Ishikawa (cell line): ENCODE data around the gene NOM1.

Experiments
- CEBPB ChIP-seq: IDR thresholded peaks from 2 replicates; pipeline ENCODE4 v1.6.1; 2012
- EP300 ChIP-seq: IDR thresholded peaks from 2 replicates; pipeline ENCODE4 v1.6.1; 2012; ENCODE audit warnings: borderline replicate concordance
- FOXM1 ChIP-seq: IDR thresholded peaks from 2 replicates; pipeline ENCODE4 v1.6.1; 2012; ENCODE audit warnings: low read depth, borderline replicate concordance
- NFIC ChIP-seq: IDR thresholded peaks from 2 replicates; pipeline ENCODE4 v1.6.1; 2012
- RAD21 ChIP-seq: IDR thresholded peaks from 2 replicates; pipeline ENCODE4 v1.6.1; 2012; ENCODE audit warnings: low read depth
- REST ChIP-seq: IDR thresholded peaks from 2 replicates; pipeline ENCODE4 v1.6.1; 2012; ENCODE audit warnings: low read depth, mild to moderate bottlenecking
- TAF1 ChIP-seq: IDR thresholded peaks from 2 replicates; pipeline ENCODE4 v1.6.1; 2012; ENCODE audit warnings: low read depth, mild to moderate bottlenecking
- TCF12 ChIP-seq: IDR thresholded peaks from 2 replicates; pipeline ENCODE4 v1.6.1; 2012; ENCODE audit warnings: low read depth
- TEAD4 ChIP-seq: IDR thresholded peaks from 2 replicates; pipeline ENCODE4 v1.6.1; 2012
- USF1 ChIP-seq: IDR thresholded peaks from 2 replicates; pipeline ENCODE4 v1.6.1; 2012
- YY1 ChIP-seq: IDR thresholded peaks from 2 replicates; pipeline ENCODE4 v1.6.1; 2012; ENCODE audit warnings: low read depth

- TF ChIP-seq TAF1 (no peak), CEBPB (no peak), EP300 (0 out of 2 replicates have a peak, but pooled peaks have one; percentile 14), YY1 (no peak), REST (no peak), FOXM1 (no peak), RAD21 (no peak), TCF12 (no peak), USF1 (no peak), TEAD4 (no peak), NFIC (no peak)
Measured at GRCh38 chr7:157009778-157010587, 60.5 kb downstream of the NOM1 start.
